Activated T-helper 1 cell treated with anti-CD3 and anti-CD28 coated beads, Interleukin-12 subunit alpha, Interleukin-12 subunit beta, Interleukin-2, Interleukin-4 antibody, amounts not matched to agents 30 ng/mL and 10 ng/mL and 1 ng/mL, durations not matched to agents 14 hours and 24 hours and 36 hours (primary cell): ENCODE results near the gene SPOCK1. TPM values are rescaled to one million over a fixed set of nuclear protein-coding genes. Genes with fewer than 3 reads are reported as not detected.
"Not testable (repeated sequence)": the region's sequence is repeated elsewhere in the genome, so short reads cannot be mapped to it uniquely, and the experiment has no call there.

Source experiments
- DNase-seq: peaks from one replicate; pipeline ENCODE4 v3.0.0; 2021; ENCODE audit warnings: low spot score
- H3K27ac Mint-ChIP-seq: one replicate; pipeline ENCODE4 v1.8.0; 2021; ENCODE audit warnings: mild to moderate bottlenecking, mixed read lengths
- H3K27me3 Mint-ChIP-seq: one replicate; pipeline ENCODE4 v1.8.0; 2022; ENCODE audit warnings: mild to moderate bottlenecking, moderate library complexity, mixed read lengths; ENCODE audit not compliant: insufficient read depth
- H3K36me3 Mint-ChIP-seq: one replicate; pipeline ENCODE4 v1.8.0; 2021; ENCODE audit warnings: low read depth, mixed read lengths
- H3K4me1 Mint-ChIP-seq: one replicate; pipeline ENCODE4 v1.8.0; 2021; ENCODE audit warnings: low read depth, mixed read lengths
- H3K4me3 Mint-ChIP-seq: one replicate; pipeline ENCODE4 v1.8.0; 2021; ENCODE audit warnings: mild to moderate bottlenecking, moderate library complexity, mixed read lengths
- H3K9me3 Mint-ChIP-seq: one replicate; pipeline ENCODE4 v1.8.0; 2021; ENCODE audit warnings: mixed read lengths
- intact Hi-C: fragments of 100-400 bp; cut with micrococcal nuclease; formaldehyde crosslinking; loops from one replicate; pipeline ENCODE4 v1.15.1; 2024
- total RNA-seq: library from RNA; stranded (reverse); gene quantifications from 2 replicates; pipeline ENCODE4 v1.2.3, GENCODE V29; 2022

The SPOCK1 gene
- total RNA-seq, 1 donor from 2014 or later, result not detected

- Mint-ChIP-seq H3K27ac (no peak overlapping the region), H3K27me3 (peaks cover 5% of the 10 kb centered on the region), H3K4me1 (no peaks in the 10 kb centered on the region), H3K9me3 (no peaks in the 10 kb centered on the region), H3K36me3 (no peaks in the 10 kb centered on the region), H3K4me3 (no peak overlapping the region)
- intact Hi-C loops, result no loop called here
- no peak for DNase-seq
These were observed 4.3 kb upstream of the SPOCK1 start for GRCh38 chr5:137503456-137503855.

- no peak overlapping the region for H3K4me3 Mint-ChIP-seq
- H3K27me3 Mint-ChIP-seq, result peaks cover 11% of the 10 kb centered on the region
- no peaks in the 10 kb centered on the region for H3K4me1 Mint-ChIP-seq
- no peak for DNase-seq
- no peak overlapping the region for H3K27ac Mint-ChIP-seq
- H3K9me3 Mint-ChIP-seq, result no peaks in the 10 kb centered on the region
- H3K36me3 Mint-ChIP-seq, result no peaks in the 10 kb centered on the region
- intact Hi-C loops, result no loop called here
These were observed 3.5 kb upstream of the SPOCK1 start for GRCh38 chr5:137502632-137503031.

- peaks cover 18% of the 10 kb centered on the region for H3K27me3 Mint-ChIP-seq
- no peak overlapping the region for H3K4me3 Mint-ChIP-seq
- H3K27ac Mint-ChIP-seq, result no peak overlapping the region
- H3K4me1 Mint-ChIP-seq, result no peaks in the 10 kb centered on the region
- no peaks in the 10 kb centered on the region for H3K36me3 Mint-ChIP-seq
- intact Hi-C loops, result no loop called here
- no peak for DNase-seq
- H3K9me3 Mint-ChIP-seq, result no peaks in the 10 kb centered on the region
These were observed 2.8 kb upstream of the SPOCK1 start for GRCh38 chr5:137501846-137502406.

GRCh38 chr5:137501226-137501625 lies 2.1 kb upstream of the SPOCK1 start:
- H3K27me3 Mint-ChIP-seq, result peaks cover 25% of the 10 kb centered on the region
- no peaks in the 10 kb centered on the region for H3K9me3 Mint-ChIP-seq
- no peak overlapping the region for H3K4me3 Mint-ChIP-seq
- H3K27ac Mint-ChIP-seq, result no peak overlapping the region
- H3K4me1 Mint-ChIP-seq, result no peaks in the 10 kb centered on the region
- intact Hi-C loops, result no loop called here
- no peak for DNase-seq
- H3K36me3 Mint-ChIP-seq, result no peaks in the 10 kb centered on the region

DNA sequence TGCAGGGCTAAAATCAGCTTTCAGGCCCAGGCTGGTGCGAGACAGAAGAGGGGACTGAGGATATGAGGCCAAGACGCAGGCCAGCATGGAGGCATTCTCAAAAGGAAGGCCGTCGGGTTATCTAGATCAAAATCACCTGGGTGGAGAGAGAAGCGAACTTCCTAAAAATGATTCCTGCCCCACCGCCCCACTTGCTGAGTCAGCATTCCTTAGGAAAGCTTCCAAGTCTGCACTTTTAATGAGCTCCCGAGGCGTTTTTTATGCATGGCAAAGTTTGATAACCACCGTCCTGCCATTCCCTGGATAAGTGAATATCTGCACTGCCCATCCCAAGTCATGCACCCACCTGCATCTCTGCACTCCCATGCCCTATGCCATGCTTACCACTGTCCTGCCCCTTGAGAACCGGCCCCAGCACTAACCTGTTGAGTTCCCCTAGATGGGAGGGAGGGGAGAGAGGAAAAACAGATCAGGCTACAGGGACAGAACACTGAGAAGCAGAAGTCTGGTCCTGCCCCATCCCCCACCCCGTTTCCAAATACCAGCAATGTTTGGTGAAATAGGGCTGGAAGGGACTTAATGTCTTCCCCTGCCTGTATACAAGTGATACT lies 1.6 kb upstream of the SPOCK1 start:
- H3K27ac Mint-ChIP-seq, result no peak overlapping the region
- H3K4me3 Mint-ChIP-seq, result no peak overlapping the region
- no peaks in the 10 kb centered on the region for H3K4me1 Mint-ChIP-seq
- intact Hi-C loops, result no loop called here
- DNase-seq, result no peak
- no peaks in the 10 kb centered on the region for H3K36me3 Mint-ChIP-seq
- peaks cover 28% of the 10 kb centered on the region for H3K27me3 Mint-ChIP-seq
- H3K9me3 Mint-ChIP-seq, result no peaks in the 10 kb centered on the region

DNA sequence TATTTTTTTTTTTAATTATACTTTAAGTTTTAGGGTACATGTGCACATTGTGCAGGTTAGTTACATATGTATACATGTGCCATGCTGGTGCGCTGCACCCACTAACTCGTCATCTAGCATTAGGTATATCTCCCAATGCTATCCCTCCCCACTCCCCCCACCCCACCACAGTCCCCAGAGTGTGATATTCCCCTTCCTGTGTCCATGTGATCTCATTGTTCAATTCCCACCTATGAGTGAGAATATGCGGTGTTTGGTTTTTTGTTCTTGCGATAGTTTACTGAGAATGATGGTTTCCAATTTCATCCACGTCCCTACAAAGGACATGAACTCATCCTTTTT lies 351 bp upstream of the SPOCK1 start:
- intact Hi-C loops, result loop anchor here (1.0 kb wide), 2 partner anchors 155 to 179 kb away; no protein-coding TSS in a partner anchor

DNA sequence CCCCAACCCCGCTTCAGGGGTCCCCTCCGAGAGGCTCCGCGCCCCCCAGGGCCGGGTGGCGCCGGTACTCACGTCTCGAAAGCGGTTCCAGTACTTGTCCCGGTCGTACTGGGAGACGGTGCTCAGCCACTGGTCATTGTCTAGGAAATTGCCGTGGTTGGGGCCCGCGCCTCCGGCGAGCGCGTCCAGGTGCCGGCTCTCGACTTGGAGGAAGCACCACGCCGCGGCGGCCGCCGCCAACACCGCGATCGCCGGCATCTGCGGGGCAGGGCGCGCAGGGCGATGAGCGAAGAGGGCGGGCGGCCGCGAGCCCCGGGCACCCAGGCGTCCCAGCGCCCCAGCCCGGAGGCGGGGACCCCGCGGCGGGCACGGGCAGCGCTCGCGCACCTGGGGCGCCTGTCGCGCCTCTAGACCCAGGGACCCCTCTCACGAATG lies 808 bp downstream of the SPOCK1 start:
- peaks cover 35% of the 10 kb centered on the region for H3K27me3 Mint-ChIP-seq
- H3K36me3 Mint-ChIP-seq, result no peaks in the 10 kb centered on the region
- H3K27ac Mint-ChIP-seq, result no peak overlapping the region
- H3K9me3 Mint-ChIP-seq, result no peaks in the 10 kb centered on the region
- H3K4me3 Mint-ChIP-seq, result no peak overlapping the region
- no peak for DNase-seq
- no peaks in the 10 kb centered on the region for H3K4me1 Mint-ChIP-seq
- intact Hi-C loops, result no loop called here

More for the DNA sequence above, 351 bp upstream of the SPOCK1 start:
- peaks cover 30% of the 10 kb centered on the region for H3K27me3 Mint-ChIP-seq
- not testable (repeated sequence) for DNase-seq, H3K27ac Mint-ChIP-seq, H3K4me1 Mint-ChIP-seq, H3K36me3 Mint-ChIP-seq, H3K9me3 Mint-ChIP-seq, H3K4me3 Mint-ChIP-seq

- Mint-ChIP-seq H3K4me3 (no peak overlapping the region), H3K27ac (no peak overlapping the region), H3K36me3 (no peaks in the 10 kb centered on the region), H3K9me3 (no peaks in the 10 kb centered on the region), H3K4me1 (no peaks in the 10 kb centered on the region), H3K27me3 (peaks cover 35% of the 10 kb centered on the region)
- intact Hi-C loops, result no loop called here
- DNase-seq, result no peak
These were observed 1.5 kb downstream of the SPOCK1 start for GRCh38 chr5:137497396-137498290.

DNA sequence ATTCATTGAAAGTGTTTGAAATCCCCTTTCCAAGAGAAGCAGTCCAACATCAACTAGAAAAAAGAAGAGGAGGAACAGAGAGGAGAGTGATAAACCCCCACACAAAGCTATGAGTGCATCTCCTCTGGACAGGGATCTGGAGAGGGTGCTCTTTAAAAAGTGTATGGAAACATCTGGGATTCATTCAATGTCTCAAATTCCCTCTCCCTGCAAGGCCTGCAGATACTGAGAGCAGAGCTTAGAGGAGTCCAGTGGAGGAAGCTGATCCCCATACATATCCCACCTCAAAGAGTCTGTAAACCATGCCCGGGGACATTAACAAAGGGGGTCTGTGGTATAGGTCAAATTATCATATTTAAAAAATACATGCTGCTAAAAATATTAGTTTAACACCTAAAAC lies 2.2 kb downstream of the SPOCK1 start:
- intact Hi-C loops, result no loop called here
- no peak for DNase-seq
- Mint-ChIP-seq H3K27me3 (peaks cover 35% of the 10 kb centered on the region), H3K27ac (no peak overlapping the region), H3K36me3 (no peaks in the 10 kb centered on the region), H3K9me3 (no peaks in the 10 kb centered on the region), H3K4me3 (no peak overlapping the region), H3K4me1 (no peaks in the 10 kb centered on the region)

DNA sequence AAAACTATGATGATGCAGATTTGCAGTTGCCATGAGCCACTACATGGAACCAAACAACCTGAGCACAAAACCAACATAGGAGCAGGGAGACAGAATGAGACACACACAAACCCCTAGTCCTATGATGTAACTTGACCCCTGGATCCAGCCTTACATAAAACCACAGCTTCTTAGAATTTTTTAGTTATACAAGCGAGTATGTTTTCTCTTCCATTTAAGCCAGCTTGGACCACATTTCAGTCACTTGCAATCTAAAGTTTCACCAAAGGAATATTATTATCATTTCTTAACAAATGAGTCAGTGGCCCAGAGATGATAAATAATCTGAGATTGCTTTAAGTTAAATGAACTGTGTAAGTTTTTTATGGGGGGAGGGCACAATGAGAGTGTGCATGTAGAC lies 6.8 kb downstream of the SPOCK1 start:
- no peaks in the 10 kb centered on the region for H3K36me3 Mint-ChIP-seq
- no peak overlapping the region for H3K27ac Mint-ChIP-seq
- intact Hi-C loops, result no loop called here
- H3K4me1 Mint-ChIP-seq, result no peaks in the 10 kb centered on the region
- no peak for DNase-seq
- H3K4me3 Mint-ChIP-seq, result no peak overlapping the region
- H3K9me3 Mint-ChIP-seq, result no peaks in the 10 kb centered on the region
- H3K27me3 Mint-ChIP-seq, result peaks cover 21% of the 10 kb centered on the region

DNA sequence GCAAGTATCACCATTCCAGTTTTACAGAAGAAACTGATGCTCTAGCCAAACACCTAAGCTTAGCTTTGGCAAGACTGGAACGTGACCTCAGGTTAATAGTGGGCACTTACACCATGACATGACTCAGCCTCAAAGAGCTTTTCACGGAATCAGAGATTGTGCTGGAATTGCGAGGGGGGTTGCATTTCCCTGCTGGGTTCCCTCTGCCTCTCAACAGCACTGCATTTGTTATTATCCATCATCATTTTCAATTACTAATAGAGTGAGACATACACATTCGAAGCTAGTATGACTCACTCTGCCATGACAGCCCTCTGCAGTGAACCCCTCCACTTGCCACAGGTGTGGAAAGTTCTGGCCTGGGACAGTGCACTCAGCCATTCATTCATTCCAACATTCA lies 8.0 kb downstream of the SPOCK1 start:
- Mint-ChIP-seq H3K9me3 (no peaks in the 10 kb centered on the region), H3K36me3 (no peaks in the 10 kb centered on the region), H3K27ac (no peak overlapping the region), H3K4me1 (no peaks in the 10 kb centered on the region), H3K27me3 (peaks cover 9% of the 10 kb centered on the region), H3K4me3 (no peak overlapping the region)
- DNase-seq, result no peak
- intact Hi-C loops, result no loop called here

GRCh38 chr5:137490591-137490990 lies 8.5 kb downstream of the SPOCK1 start:
- Mint-ChIP-seq H3K27ac (no peak overlapping the region), H3K4me3 (no peak overlapping the region), H3K9me3 (no peaks in the 10 kb centered on the region), H3K36me3 (no peaks in the 10 kb centered on the region), H3K27me3 (peaks cover 7% of the 10 kb centered on the region), H3K4me1 (no peaks in the 10 kb centered on the region)
- intact Hi-C loops, result no loop called here
- no peak for DNase-seq

- no peaks in the 10 kb centered on the region for H3K4me1 Mint-ChIP-seq
- no peak for DNase-seq
- no peaks in the 10 kb centered on the region for H3K36me3 Mint-ChIP-seq
- no peak overlapping the region for H3K27ac Mint-ChIP-seq
- H3K4me3 Mint-ChIP-seq, result no peak overlapping the region
- intact Hi-C loops, result no loop called here
- peaks cover 1% of the 10 kb centered on the region for H3K27me3 Mint-ChIP-seq
- H3K9me3 Mint-ChIP-seq, result no peaks in the 10 kb centered on the region
These were observed 10.2 kb downstream of the SPOCK1 start for GRCh38 chr5:137488974-137489373.
